ENCODE measurements around the gene MACROH2A2.

MACROH2A2 gene

DNA sequence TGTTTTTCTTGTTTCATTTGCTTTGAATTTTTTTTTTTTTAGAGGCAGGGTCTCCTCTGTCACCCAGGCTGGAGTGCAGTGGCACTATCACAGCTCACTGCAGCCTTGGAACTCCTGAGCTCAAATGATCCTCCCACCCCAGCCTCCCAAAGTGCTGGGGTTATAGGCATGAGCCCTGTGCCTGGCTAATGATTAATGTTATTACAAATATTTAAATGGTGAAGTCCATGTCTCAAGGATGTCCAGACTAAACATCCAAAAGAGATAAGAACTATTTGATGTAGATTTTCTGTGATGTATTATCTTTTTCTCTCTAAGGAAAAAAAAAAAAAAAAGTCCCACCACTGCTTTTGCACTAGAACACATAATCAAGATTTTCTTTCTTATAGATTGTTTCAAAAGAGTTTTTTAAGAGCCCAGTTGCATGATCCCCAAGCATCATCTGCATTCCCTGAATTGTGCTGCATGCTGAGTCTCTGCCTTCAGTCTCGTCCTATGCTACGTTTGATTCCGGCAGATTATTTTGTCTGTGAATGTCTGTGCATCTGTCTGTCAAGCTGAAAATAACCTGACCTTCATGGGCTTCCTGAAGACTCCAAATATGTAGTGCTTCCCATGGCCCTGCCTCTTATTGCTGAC is 33.4 kb downstream of the MACROH2A2 start:
- no peak for TF ChIP-seq SIN3A (IDR thresholded peaks at IDR 0.05; ENCODE audit: borderline replicate concordance, insufficient read depth, low read length)
- no peak for TF ChIP-seq TAF1 (IDR thresholded peaks at IDR 0.05; ENCODE audit: borderline replicate concordance, insufficient read depth, low read length)
- no peak for TF ChIP-seq FOXP2 (optimal IDR thresholded peaks at IDR 0.05; ENCODE audit: borderline replicate concordance, extremely low read depth, extremely low read length, insufficient read depth)
- TF ChIP-seq, protein P1, sequence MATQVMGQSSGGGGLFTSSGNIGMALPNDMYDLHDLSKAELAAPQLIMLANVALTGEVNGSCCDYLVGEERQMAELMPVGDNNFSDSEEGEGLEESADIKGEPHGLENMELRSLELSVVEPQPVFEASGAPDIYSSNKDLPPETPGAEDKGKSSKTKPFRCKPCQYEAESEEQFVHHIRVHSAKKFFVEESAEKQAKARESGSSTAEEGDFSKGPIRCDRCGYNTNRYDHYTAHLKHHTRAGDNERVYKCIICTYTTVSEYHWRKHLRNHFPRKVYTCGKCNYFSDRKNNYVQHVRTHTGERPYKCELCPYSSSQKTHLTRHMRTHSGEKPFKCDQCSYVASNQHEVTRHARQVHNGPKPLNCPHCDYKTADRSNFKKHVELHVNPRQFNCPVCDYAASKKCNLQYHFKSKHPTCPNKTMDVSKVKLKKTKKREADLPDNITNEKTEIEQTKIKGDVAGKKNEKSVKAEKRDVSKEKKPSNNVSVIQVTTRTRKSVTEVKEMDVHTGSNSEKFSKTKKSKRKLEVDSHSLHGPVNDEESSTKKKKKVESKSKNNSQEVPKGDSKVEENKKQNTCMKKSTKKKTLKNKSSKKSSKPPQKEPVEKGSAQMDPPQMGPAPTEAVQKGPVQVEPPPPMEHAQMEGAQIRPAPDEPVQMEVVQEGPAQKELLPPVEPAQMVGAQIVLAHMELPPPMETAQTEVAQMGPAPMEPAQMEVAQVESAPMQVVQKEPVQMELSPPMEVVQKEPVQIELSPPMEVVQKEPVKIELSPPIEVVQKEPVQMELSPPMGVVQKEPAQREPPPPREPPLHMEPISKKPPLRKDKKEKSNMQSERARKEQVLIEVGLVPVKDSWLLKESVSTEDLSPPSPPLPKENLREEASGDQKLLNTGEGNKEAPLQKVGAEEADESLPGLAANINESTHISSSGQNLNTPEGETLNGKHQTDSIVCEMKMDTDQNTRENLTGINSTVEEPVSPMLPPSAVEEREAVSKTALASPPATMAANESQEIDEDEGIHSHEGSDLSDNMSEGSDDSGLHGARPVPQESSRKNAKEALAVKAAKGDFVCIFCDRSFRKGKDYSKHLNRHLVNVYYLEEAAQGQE (IDR thresholded peaks at IDR 0.05; ENCODE audit: insufficient read depth in 1 of 2, low read depth in 2 of 2, low read length in 2 of 2) = no peak
- no peak for TF ChIP-seq POLR2AphosphoS5 (IDR thresholded peaks at IDR 0.05; ENCODE audit: low read depth, low read length)

DNA sequence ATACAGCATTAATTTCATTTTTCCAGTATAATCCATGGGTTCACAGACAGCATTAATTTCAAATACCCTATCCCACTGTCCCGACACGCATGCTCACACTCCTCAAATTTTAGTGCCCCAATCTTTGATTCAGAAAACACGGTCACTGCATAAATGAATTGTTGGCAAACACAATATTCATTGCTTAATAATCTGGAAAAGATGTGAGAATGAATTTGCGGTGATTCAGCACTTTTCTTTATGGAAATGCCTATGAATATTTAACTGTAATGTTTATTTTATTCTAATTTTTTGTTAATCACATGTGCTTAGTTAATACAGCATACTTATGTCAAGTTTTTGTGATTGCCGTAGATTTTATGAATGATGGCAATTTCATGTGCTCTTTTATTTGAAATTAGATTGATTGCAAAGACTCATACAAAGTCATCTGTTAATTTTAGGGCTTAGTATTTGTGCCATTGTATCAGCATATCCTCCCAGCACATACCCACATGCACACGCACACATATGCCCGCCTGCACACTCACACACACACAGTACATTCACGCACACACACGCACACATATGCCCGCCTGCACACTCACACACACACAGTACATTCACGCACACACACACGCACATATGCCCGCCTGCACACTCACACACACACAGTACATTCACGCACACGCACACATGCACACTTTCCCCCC is 35.1 kb downstream of the MACROH2A2 start:
- no peak for TF ChIP-seq FOXP2 (optimal IDR thresholded peaks at IDR 0.05; ENCODE audit: borderline replicate concordance, extremely low read depth, extremely low read length, insufficient read depth)
- no peak for TF ChIP-seq SIN3A (IDR thresholded peaks at IDR 0.05; ENCODE audit: borderline replicate concordance, insufficient read depth, low read length)
- TF ChIP-seq, protein P1 (IDR thresholded peaks at IDR 0.05; ENCODE audit: insufficient read depth in 1 of 2, low read depth in 2 of 2, low read length in 2 of 2) = no peak
- TF ChIP-seq TAF1 (IDR thresholded peaks at IDR 0.05; ENCODE audit: borderline replicate concordance, insufficient read depth, low read length) = no peak
- no peak for TF ChIP-seq POLR2AphosphoS5 (IDR thresholded peaks at IDR 0.05; ENCODE audit: low read depth, low read length)

DNA sequence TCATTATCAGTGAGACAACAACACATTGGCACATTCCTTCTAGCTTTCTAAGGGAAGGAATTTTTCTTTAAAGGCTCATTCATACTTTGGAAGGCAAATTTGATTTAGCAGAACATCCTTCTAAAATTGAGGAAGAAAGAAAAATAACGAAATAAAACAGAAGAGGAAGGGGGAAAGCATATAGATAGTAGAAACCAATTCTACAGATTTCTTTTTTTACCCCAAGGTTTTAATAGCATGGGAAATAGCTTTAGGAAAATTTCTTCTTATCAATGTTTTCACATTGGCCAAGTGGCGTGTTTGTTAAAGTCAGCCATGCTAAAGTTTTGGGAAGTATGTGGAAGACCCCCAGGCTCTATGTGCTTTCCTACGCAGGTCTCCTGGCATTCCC is 35.7 kb downstream of the MACROH2A2 start:
- TF ChIP-seq TAF1 (IDR thresholded peaks at IDR 0.05; ENCODE audit: borderline replicate concordance, insufficient read depth, low read length) (no peak), FOXP2 (optimal IDR thresholded peaks at IDR 0.05; ENCODE audit: borderline replicate concordance, extremely low read depth, extremely low read length, insufficient read depth) (no peak), SIN3A (IDR thresholded peaks at IDR 0.05; ENCODE audit: borderline replicate concordance, insufficient read depth, low read length) (no peak), POLR2AphosphoS5 (IDR thresholded peaks at IDR 0.05; ENCODE audit: low read depth, low read length) (no peak)
- TF ChIP-seq, protein P1 (IDR thresholded peaks at IDR 0.05; ENCODE audit: insufficient read depth in 1 of 2, low read depth in 2 of 2, low read length in 2 of 2) = no peak

DNA sequence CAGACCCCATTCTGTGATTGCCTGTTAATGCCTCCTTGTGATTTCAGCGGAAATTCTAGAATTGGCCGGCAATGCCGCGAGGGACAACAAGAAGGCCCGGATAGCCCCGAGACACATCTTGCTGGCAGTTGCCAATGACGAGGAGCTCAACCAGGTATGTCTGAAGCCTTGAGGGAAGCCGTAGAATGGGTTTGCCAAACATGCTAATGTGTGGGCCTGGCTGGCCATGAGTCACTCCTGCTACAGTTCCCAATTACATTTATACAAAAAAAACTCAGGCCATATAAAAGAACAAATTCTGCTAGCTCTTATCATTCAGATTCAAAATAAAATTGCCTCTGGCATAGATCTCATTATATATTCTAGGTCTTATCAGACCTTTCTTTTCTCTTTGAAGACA is 37.4 kb downstream of the MACROH2A2 start:
- TF ChIP-seq SIN3A (IDR thresholded peaks at IDR 0.05; ENCODE audit: borderline replicate concordance, insufficient read depth, low read length) (no peak), POLR2AphosphoS5 (IDR thresholded peaks at IDR 0.05; ENCODE audit: low read depth, low read length) (no peak), FOXP2 (optimal IDR thresholded peaks at IDR 0.05; ENCODE audit: borderline replicate concordance, extremely low read depth, extremely low read length, insufficient read depth) (no peak), TAF1 (IDR thresholded peaks at IDR 0.05; ENCODE audit: borderline replicate concordance, insufficient read depth, low read length) (no peak)
- TF ChIP-seq, protein P1 (IDR thresholded peaks at IDR 0.05; ENCODE audit: insufficient read depth in 1 of 2, low read depth in 2 of 2, low read length in 2 of 2) = no peak

Measured in PFSK-1 (cell line).